Neuronal stem cell (in vitro differentiated cells): ENCODE measurements around the gene CATSPER3.

Source experiments
- DNase-seq: peaks from one replicate; pipeline ENCODE4 v3.0.0-alpha.2; 2013; ENCODE audit warnings: low spot score
- H2AFZ ChIP-seq: one replicate; pipeline ENCODE4 v1.6.1; 2013; ENCODE audit warnings: mild to moderate bottlenecking, low read length, inconsistent platforms
- H2AK5ac ChIP-seq: 2 replicates; pipeline ENCODE4 v1.6.1; 2013; ENCODE audit warnings: low read depth, mild to moderate bottlenecking, inconsistent platforms, low read length, moderate library complexity, mixed read lengths
- H2BK120ac ChIP-seq: 2 replicates; pipeline ENCODE4 v1.6.1; 2013; ENCODE audit warnings: low read depth, mild to moderate bottlenecking, inconsistent platforms, low read length, moderate library complexity, mixed read lengths
- H2BK12ac ChIP-seq: one replicate; pipeline ENCODE4 v1.6.1; 2013; ENCODE audit warnings: low read length, inconsistent platforms
- H2BK15ac ChIP-seq: 2 replicates; pipeline ENCODE4 v1.6.1; 2013; ENCODE audit warnings: mild to moderate bottlenecking, low read length, inconsistent platforms, mixed read lengths
- H2BK5ac ChIP-seq: one replicate; pipeline ENCODE4 v1.6.1; 2013; ENCODE audit warnings: inconsistent platforms, mild to moderate bottlenecking, low read length, moderate library complexity
- H3K14ac ChIP-seq: one replicate; pipeline ENCODE4 v1.6.1; 2013; ENCODE audit warnings: low read length, inconsistent platforms
- H3K18ac ChIP-seq: 2 replicates; pipeline ENCODE4 v1.6.1; 2013; ENCODE audit warnings: low read length, inconsistent platforms
- H3K23ac ChIP-seq: 2 replicates; pipeline ENCODE4 v1.6.1; 2013; ENCODE audit warnings: low read depth, mild to moderate bottlenecking, mixed read lengths, low read length, inconsistent platforms; ENCODE audit not compliant: poor library complexity
- H3K27ac ChIP-seq: replicated peaks from 3 replicates; pipeline ENCODE4 v1.5.1; 2013; ENCODE audit warnings: low read length, inconsistent platforms
- H3K27me3 ChIP-seq, 3 experiments: 2 replicates each; pipeline ENCODE4 v1.6.1; 2013; ENCODE audit warnings: low read length in 3 of 3, mild to moderate bottlenecking in 2 of 3, inconsistent platforms in 1 of 3, low read depth in 1 of 3, mixed read lengths in 1 of 3, moderate library complexity in 1 of 3; ENCODE audit not compliant: control insufficient read depth in 3 of 3, insufficient read depth in 3 of 3
- H3K36me3 ChIP-seq, 2 donors: replicated peaks in 1 of 2; 2 replicates each; pipeline ENCODE4 v1.6.1; 2013; ENCODE audit warnings: low read length in 2 of 2; ENCODE audit not compliant: control insufficient read depth in 2 of 2, insufficient read depth in 2 of 2
- H3K4ac ChIP-seq: 2 replicates; pipeline ENCODE4 v1.6.1; 2013; ENCODE audit warnings: inconsistent platforms, mild to moderate bottlenecking, low read length, moderate library complexity
- H3K4me1 ChIP-seq, 2 donors: 1 replicate in 1 of 2; 2 replicates in 1 of 2; pipeline ENCODE4 v1.6.1; 2013; ENCODE audit warnings: low read length in 2 of 2, low read depth in 1 of 2; ENCODE audit not compliant: control insufficient read depth in 2 of 2, insufficient read depth in 1 of 2
- H3K4me2 ChIP-seq: one replicate; pipeline ENCODE4 v1.6.1; 2013; ENCODE audit warnings: mild to moderate bottlenecking, low read length, inconsistent platforms; ENCODE audit not compliant: insufficient read depth, poor library complexity, severe bottlenecking
- H3K4me3 ChIP-seq, 2 donors: 2 replicates each; pipeline ENCODE4 v1.5.1; 2013; ENCODE audit warnings: low read length in 2 of 2, mild to moderate bottlenecking in 2 of 2, inconsistent platforms in 1 of 2, moderate library complexity in 1 of 2
- H3K79me1 ChIP-seq: one replicate; pipeline ENCODE4 v1.6.1; 2013; ENCODE audit warnings: low read depth, mild to moderate bottlenecking, inconsistent platforms, low read length, moderate library complexity
- H3K9ac ChIP-seq: one replicate; pipeline ENCODE4 v1.6.1; 2013; ENCODE audit warnings: mild to moderate bottlenecking, low read depth, low read length, inconsistent platforms; ENCODE audit not compliant: poor library complexity
- H3K9me3 ChIP-seq, 2 donors: replicated peaks in 1 of 2; 2 replicates each; pipeline versions ENCODE3 to v1.6.1; 2013; ENCODE audit warnings: low read length in 2 of 2, mild to moderate bottlenecking in 2 of 2, inconsistent platforms in 1 of 2, low read depth in 1 of 2, mixed read lengths in 1 of 2, moderate library complexity in 1 of 2; ENCODE audit not compliant: control insufficient read depth in 2 of 2, insufficient read depth in 1 of 2
- H4K8ac ChIP-seq: one replicate; pipeline ENCODE4 v1.6.1; 2013; ENCODE audit warnings: low read depth, mild to moderate bottlenecking, inconsistent platforms, low read length, moderate library complexity
- H4K91ac ChIP-seq: one replicate; pipeline ENCODE4 v1.6.1; 2013; ENCODE audit warnings: low read length, low read depth, mild to moderate bottlenecking, inconsistent platforms; ENCODE audit not compliant: poor library complexity
- WGBS, 2 donors: extraction: QIAGEN DNeasy Blood & Tissue Kit; methylation state at CpG; one replicate each; pipeline ENCODE4 v1.1.7; 2013; ENCODE audit warnings: missing lambda C conversion rate in 2 of 2, mixed read lengths in 1 of 2; ENCODE audit not compliant: insufficient read length in 2 of 2, insufficient replicate concordance in 1 of 2; ENCODE audit errors: extremely low coverage in 2 of 2; 5-methylcytosine and 5-hydroxymethylcytosine counted together

Gene CATSPER3

GRCh38 chr5:134934202-134934601, 33.5 kb upstream of the CATSPER3 start:
- Histone ChIP-seq H4K8ac (no peak overlapping the region), H3K18ac (no peak overlapping the region), H3K4me2 (no peak overlapping the region), H2BK120ac (no peak overlapping the region), H4K91ac (no peak overlapping the region), H2BK5ac (no peak overlapping the region), H3K4me3 (no peak overlapping the region), H3K4me1 (peaks cover 0 to 5% of the 10 kb centered on the region in 2 donors), H2BK12ac (no peak overlapping the region), H3K9me3 (peaks cover 0 to 2% of the 10 kb centered on the region in 2 donors), H3K27me3 (no peaks in the 10 kb centered on the region), H3K23ac (no peak overlapping the region), H2AFZ (no peak overlapping the region), H3K27ac (no peak overlapping the region), H3K9ac (no peak overlapping the region), H2BK15ac (no peak overlapping the region), H3K79me1 (no peaks in the 10 kb centered on the region), H3K4ac (no peak overlapping the region), H3K36me3 (peaks cover 0 to 49% of the 10 kb centered on the region in 2 donors), H3K14ac (no peak overlapping the region), H2AK5ac (no peak overlapping the region)
- WGBS, 2 donors: no CpG with 5 or more reads among the region's 5 CpGs
- no peak for DNase-seq

GRCh38 chr5:134935711-134936602, 31.8 kb upstream of the CATSPER3 start:
- Histone ChIP-seq H3K23ac (no peak overlapping the region), H2AK5ac (no peak overlapping the region), H2AFZ (no peak overlapping the region), H3K4me2 (no peak overlapping the region), H3K4me3 (no peak overlapping the region), H3K36me3 (peaks cover 0 to 54% of the 10 kb centered on the region in 2 donors), H3K18ac (no peak overlapping the region), H3K27me3 (no peaks in the 10 kb centered on the region), H3K4ac (no peak overlapping the region), H3K9me3 (no peaks in the 10 kb centered on the region), H2BK5ac (no peak overlapping the region), H3K27ac (no peak overlapping the region), H2BK12ac (no peak overlapping the region), H4K91ac (no peak overlapping the region), H3K4me1 (peaks cover 0 to 6% of the 10 kb centered on the region in 2 donors), H4K8ac (no peak overlapping the region), H2BK120ac (no peak overlapping the region), H3K14ac (no peak overlapping the region), H3K79me1 (no peaks in the 10 kb centered on the region), H3K9ac (no peak overlapping the region), H2BK15ac (no peak overlapping the region)
- no peak for DNase-seq
- no CpG with 5 or more reads among the region's 12 CpGs for WGBS, 2 donors

- Histone ChIP-seq H4K91ac (no peak overlapping the region), H3K79me1 (no peaks in the 10 kb centered on the region)
- DNase-seq: no peak
These were observed 30.2 kb upstream of the CATSPER3 start for GRCh38 chr5:134937526-134937925.

GRCh38 chr5:134938030-134938429, 29.7 kb upstream of the CATSPER3 start:
- Histone ChIP-seq H2BK12ac (no peak overlapping the region), H4K8ac (no peak overlapping the region), H4K91ac (no peak overlapping the region), H3K27ac (no peak overlapping the region), H3K4me3 (no peak overlapping the region), H2AFZ (no peak overlapping the region), H3K4me1 (peaks cover 0 to 6% of the 10 kb centered on the region in 2 donors), H2BK120ac (no peak overlapping the region), H3K27me3 (no peaks in the 10 kb centered on the region), H2BK15ac (no peak overlapping the region), H2AK5ac (no peak overlapping the region), H3K18ac (peak overlapping the region; percentile 50), H3K79me1 (no peaks in the 10 kb centered on the region), H3K14ac (no peak overlapping the region), H3K9ac (no peak overlapping the region), H3K36me3 (peaks cover 0 to 48% of the 10 kb centered on the region in 2 donors), H2BK5ac (no peak overlapping the region), H3K23ac (no peak overlapping the region), H3K9me3 (no peaks in the 10 kb centered on the region), H3K4ac (no peak overlapping the region), H3K4me2 (no peak overlapping the region)
- no peak for DNase-seq
- WGBS, 2 donors: no CpG with 5 or more reads among the region's 6 CpGs

More at GRCh38 chr5:134937526-134937925, 30.2 kb upstream of the CATSPER3 start:
- Histone ChIP-seq H2BK15ac (no peak overlapping the region), H3K27me3 (no peaks in the 10 kb centered on the region), H2BK12ac (no peak overlapping the region), H3K4ac (no peak overlapping the region), H2AFZ (no peak overlapping the region), H3K4me1 (peaks cover 0 to 6% of the 10 kb centered on the region in 2 donors), H2BK5ac (no peak overlapping the region), H3K4me2 (no peak overlapping the region), H3K9me3 (no peaks in the 10 kb centered on the region), H3K14ac (no peak overlapping the region), H3K36me3 (peaks cover 0 to 53% of the 10 kb centered on the region in 2 donors), H2BK120ac (no peak overlapping the region), H3K9ac (no peak overlapping the region), H3K23ac (no peak overlapping the region), H3K4me3 (no peak overlapping the region), H3K27ac (no peak overlapping the region), H3K18ac (no peak overlapping the region), H2AK5ac (no peak overlapping the region), H4K8ac (no peak overlapping the region)
- no CpG with 5 or more reads among the region's 8 CpGs for WGBS, 2 donors
